ENCODE results near the gene GM2A. TPM values are rescaled to one million over a fixed set of nuclear protein-coding genes. Genes with fewer than 3 reads are reported as not detected.
"Not testable (repeated sequence)": the region's sequence is repeated elsewhere in the genome, so short reads cannot be mapped to it uniquely, and the experiment has no call there.

The GM2A gene
- total RNA-seq, 4 donors from 2014 or later, result 62.4 to 132 (median 89.7) TPM

DNA sequence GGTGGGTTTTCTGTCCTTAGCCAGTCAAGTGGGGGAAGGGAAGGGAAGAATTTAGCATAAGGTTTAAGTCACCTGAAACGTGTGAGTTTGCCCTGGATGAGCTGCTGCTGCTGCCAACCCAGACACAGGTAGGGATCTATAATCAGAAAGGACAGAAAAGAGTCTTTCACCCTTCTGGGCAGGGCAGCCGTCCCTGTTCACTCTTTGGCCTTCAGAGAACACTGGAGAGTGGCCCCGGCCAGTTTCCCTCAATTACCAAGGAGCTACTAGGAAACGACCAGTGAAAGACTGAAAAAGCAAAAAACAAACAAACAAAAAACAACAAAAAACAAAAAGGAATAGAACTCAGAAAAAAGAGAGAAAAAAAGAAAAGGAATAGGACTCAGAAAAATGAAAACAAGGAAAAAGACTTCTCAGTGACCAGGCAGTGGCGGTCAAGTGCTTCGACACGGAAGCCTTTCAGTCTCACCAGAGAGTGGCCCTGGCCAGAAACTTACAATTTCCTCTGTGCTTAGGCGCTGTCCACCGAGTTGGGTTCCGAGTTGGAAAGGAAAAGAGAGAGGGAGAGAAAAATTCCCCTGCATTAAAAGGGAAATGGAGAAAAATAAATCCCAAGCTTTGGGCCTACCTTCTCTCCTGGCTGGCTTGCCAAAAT, 2.5 kb upstream of the GM2A start:
- Histone ChIP-seq H3K36me3 (no peaks in the 10 kb centered on the region), H3K9me3 (no peaks in the 10 kb centered on the region), H3K27ac (peak overlapping the region in 1 of 4 donors; percentile 7), H3K27me3 (no peaks in the 10 kb centered on the region), H3K4me3 (no peak overlapping the region), H3K4me1 (peaks cover 12 to 35% (median 16%) of the 10 kb centered on the region in 3 donors)
- intact Hi-C loops (cut with DNase I), result no loop called here
- TF ChIP-seq POLR2A (IDR thresholded peaks at IDR 0.05), result no peak
- TF ChIP-seq, protein P1, sequence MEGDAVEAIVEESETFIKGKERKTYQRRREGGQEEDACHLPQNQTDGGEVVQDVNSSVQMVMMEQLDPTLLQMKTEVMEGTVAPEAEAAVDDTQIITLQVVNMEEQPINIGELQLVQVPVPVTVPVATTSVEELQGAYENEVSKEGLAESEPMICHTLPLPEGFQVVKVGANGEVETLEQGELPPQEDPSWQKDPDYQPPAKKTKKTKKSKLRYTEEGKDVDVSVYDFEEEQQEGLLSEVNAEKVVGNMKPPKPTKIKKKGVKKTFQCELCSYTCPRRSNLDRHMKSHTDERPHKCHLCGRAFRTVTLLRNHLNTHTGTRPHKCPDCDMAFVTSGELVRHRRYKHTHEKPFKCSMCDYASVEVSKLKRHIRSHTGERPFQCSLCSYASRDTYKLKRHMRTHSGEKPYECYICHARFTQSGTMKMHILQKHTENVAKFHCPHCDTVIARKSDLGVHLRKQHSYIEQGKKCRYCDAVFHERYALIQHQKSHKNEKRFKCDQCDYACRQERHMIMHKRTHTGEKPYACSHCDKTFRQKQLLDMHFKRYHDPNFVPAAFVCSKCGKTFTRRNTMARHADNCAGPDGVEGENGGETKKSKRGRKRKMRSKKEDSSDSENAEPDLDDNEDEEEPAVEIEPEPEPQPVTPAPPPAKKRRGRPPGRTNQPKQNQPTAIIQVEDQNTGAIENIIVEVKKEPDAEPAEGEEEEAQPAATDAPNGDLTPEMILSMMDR (IDR thresholded peaks at IDR 0.05), result no peak
- no peak for DNase-seq
- WGBS, 2 donors, result 78 to 86% methylated on average over 9 to 10 of the region's 10 CpGs

DNA sequence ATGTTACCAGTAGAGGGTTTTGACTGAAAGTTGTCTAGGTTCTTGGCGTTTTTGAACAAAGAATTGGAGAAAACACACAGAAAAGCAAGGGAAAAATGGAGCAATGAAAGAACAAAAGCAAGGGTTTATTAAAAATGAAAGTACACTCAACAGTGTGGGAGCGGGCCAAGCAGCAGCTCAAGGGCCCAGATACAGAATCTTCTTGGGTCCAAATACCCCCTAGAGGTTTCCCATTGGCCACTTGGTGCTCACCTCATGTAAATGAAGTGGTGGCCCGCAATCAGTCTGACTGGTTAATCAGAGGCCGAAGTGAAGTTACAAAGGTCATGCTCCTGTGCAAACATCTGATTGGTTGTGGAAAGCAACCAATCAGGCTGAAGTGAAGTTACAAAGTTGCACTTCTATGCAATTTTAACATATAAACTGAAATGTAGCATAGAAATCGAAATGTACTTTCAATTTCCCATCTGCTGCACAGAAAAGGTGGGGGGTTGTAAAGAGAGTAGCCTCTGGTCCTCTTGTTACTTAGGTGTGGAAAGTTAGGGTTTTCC, 1.9 kb upstream of the GM2A start:
- Histone ChIP-seq H3K4me1 (peaks cover 16 to 41% (median 19%) of the 10 kb centered on the region in 3 donors), H3K27ac (peak overlapping the region in 1 of 4 donors; percentile 7), H3K4me3 (no peak overlapping the region), H3K9me3 (no peaks in the 10 kb centered on the region), H3K36me3 (no peaks in the 10 kb centered on the region), H3K27me3 (no peaks in the 10 kb centered on the region)
- no peak for DNase-seq
- no peak for TF ChIP-seq POLR2A (IDR thresholded peaks at IDR 0.05)
- TF ChIP-seq, protein P1 (IDR thresholded peaks at IDR 0.05), result no peak
- intact Hi-C loops (cut with DNase I), result no loop called here
- 63 to 73% methylated on average over 5 of the region's 5 CpGs for WGBS, 2 donors

DNA sequence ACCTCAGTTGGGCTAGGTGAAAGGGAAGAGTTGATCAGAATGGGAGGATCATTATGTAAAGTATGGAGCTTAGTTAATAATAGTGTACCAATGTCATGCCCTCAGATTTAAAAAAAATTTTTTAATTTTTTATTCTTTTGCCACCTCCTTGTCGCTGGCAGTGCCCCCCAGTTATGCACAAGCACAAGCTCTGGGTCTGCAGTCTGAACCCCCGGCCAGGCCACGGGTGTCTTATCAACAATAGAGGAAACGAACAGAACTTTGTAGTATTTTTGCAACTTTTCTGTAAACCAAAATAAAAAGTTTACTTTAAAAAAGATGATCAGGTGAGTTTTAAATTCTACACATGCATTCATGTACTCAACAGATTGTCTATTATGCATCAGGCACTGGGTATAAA, 1.4 kb upstream of the GM2A start:
- DNase-seq, result no peak
- H3K27me3 ChIP-seq, result no peaks in the 10 kb centered on the region
- H3K27ac ChIP-seq, result peak overlapping the region in 1 of 4 donors; percentile 84
- peaks cover 21 to 47% (median 24%) of the 10 kb centered on the region in 3 donors for H3K4me1 ChIP-seq
- no peak overlapping the region for H3K4me3 ChIP-seq
- no peaks in the 10 kb centered on the region for H3K36me3 ChIP-seq
- 94 to 100% methylated on average over 4 of the region's 4 CpGs for WGBS, 2 donors
- H3K9me3 ChIP-seq, result no peaks in the 10 kb centered on the region
- intact Hi-C loops (cut with DNase I), result no loop called here
- TF ChIP-seq POLR2A (IDR thresholded peaks at IDR 0.05), result no peak
- TF ChIP-seq, protein P1 (IDR thresholded peaks at IDR 0.05), result no peak

DNA sequence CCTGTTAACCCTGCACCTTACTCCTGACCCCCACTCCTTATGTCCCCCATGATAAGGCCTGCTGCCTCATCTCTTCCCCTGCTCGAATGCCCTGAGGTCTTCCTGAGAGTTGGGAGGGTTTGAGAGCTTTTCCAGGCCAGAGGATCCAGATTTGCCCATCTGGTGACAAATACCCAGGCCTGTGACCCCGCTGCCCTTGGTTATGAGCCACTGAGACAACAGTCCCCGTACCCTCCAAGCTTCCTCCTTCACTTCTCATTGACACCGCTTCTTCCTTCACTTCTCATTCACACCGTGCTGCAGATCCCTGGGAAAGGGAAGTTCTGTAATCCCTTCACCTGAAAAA, 593 bp downstream of the GM2A start:
- no peaks in the 10 kb centered on the region for H3K36me3 ChIP-seq
- no peak for DNase-seq
- H3K4me3 ChIP-seq, result peak overlapping the region; percentile 51 to 83 (median 72)
- peak overlapping the region; percentile 85 to 92 (median 90) for H3K27ac ChIP-seq
- H3K27me3 ChIP-seq, result no peaks in the 10 kb centered on the region
- no peaks in the 10 kb centered on the region for H3K9me3 ChIP-seq
- intact Hi-C loops (cut with DNase I), result no loop called here
- H3K4me1 ChIP-seq, result peaks cover 40 to 66% (median 42%) of the 10 kb centered on the region in 3 donors
- TF ChIP-seq POLR2A (IDR thresholded peaks at IDR 0.05), result no peak
- TF ChIP-seq, protein P1 (IDR thresholded peaks at IDR 0.05), result no peak
- 7 to 25% methylated on average over 5 of the region's 5 CpGs for WGBS, 2 donors

DNA sequence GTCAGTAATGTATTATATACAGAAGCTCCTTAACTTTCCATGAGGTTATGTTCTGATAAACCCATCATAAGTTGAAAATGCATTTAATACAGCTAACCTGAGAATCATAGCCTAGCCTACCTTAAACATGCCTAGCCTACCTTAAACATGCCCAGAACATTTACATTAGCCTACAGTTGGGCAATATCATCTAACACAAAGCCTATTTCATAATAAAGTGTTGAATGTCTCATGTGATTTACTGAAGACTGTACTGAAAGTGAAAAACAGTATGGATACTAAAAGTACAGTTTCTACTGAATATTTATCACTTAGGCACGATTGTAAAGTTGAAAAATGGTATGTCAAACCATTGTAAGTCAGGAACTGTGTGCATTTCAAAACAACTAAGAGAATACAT, 1.6 kb downstream of the GM2A start:
- intact Hi-C loops (cut with DNase I), result no loop called here
- H3K4me1 ChIP-seq, result peaks cover 44 to 76% (median 47%) of the 10 kb centered on the region in 3 donors
- 31 to 33% methylated on average over 1 of the region's 1 CpG for WGBS, 2 donors
- peak in 1 of 4 donors; percentile 47 for TF ChIP-seq POLR2A (IDR thresholded peaks at IDR 0.05)
- TF ChIP-seq, protein P1 (IDR thresholded peaks at IDR 0.05), result no peak
- no peaks in the 10 kb centered on the region for H3K9me3 ChIP-seq
- H3K4me3 ChIP-seq, result peak overlapping the region; percentile 51 to 83 (median 72)
- H3K36me3 ChIP-seq, result peaks cover 0 to under 1% (median 0%) of the 10 kb centered on the region in 3 donors
- DNase-seq, result no peak
- H3K27ac ChIP-seq, result peak overlapping the region; percentile 85 to 92 (median 90)
- no peaks in the 10 kb centered on the region for H3K27me3 ChIP-seq

DNA sequence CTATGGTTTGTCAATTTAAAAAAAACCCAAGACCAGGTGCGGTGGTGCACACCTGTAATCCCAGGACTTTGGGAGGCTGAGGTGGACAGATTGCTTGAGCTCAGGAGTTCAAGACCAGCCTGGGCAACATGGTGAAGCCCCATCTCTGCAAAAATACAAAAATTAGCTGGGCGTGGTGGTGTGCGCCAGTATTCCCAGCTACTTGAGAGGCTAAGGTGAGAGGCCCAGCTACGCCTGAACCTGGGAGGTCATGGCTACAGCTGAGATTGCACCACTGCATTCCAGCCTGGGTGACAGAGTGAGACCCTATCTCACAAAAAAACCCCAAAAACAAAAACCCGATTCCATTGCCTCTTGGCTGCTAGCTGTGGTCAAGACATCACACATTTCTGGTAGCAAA, 2.0 kb downstream of the GM2A start:
- peak overlapping the region; percentile 85 to 92 (median 90) for H3K27ac ChIP-seq
- H3K27me3 ChIP-seq; intact Hi-C loops (cut with DNase I); H3K9me3 ChIP-seq; DNase-seq; H3K36me3 ChIP-seq: not testable (repeated sequence)
- peak overlapping the region in 3 of 4 donors; percentile 62 to 83 (median 82) for H3K4me3 ChIP-seq
- H3K4me1 ChIP-seq, result peaks cover 44 to 80% (median 47%) of the 10 kb centered on the region in 3 donors
- 81 to 89% methylated on average over 4 to 5 of the region's 5 CpGs for WGBS, 2 donors

Measured in esophagus squamous epithelium (tissue), 5 donors.